HEK293T (cell line): ENCODE results near the gene PHACTR2.

ENCODE experiments used
- CTCF ChIA-PET: fragments of 350-600 bp; formaldehyde crosslinking; extraction: SDS; loops from one replicate; lab custom pipeline; 2021; ENCODE audit warnings: antibody characterized with exemption, inconsistent platforms; lab: Yijun Ruan, JAX
- POLR2A ChIA-PET: fragments of 350-600 bp; formaldehyde crosslinking; extraction: SDS; loops from one replicate; lab custom pipeline; 2020; ENCODE audit warnings: antibody characterized with exemption, inconsistent platforms; lab: Yijun Ruan, JAX
- DNase-seq: peaks from one replicate; pipeline ENCODE4 v3.0.0; 2012; ENCODE audit warnings: mixed read lengths; ENCODE audit errors: extremely low spot score
- ARNT ChIP-seq: fragments of 450-650 bp; IDR thresholded peaks from 2 replicates; pipeline ENCODE4 v1.6.1; 2017; ENCODE audit warnings: mild to moderate bottlenecking
- BHLHE40 ChIP-seq: fragments of 450-650 bp; IDR thresholded peaks from 2 replicates; pipeline ENCODE4 v1.6.1; 2016; ENCODE audit warnings: mild to moderate bottlenecking, moderate library complexity, borderline replicate concordance
- CTBP1 ChIP-seq: fragments of 450-650 bp; IDR thresholded peaks from 2 replicates; pipeline ENCODE4 v1.6.1; 2016; ENCODE audit warnings: borderline replicate concordance
- ELF4 ChIP-seq: fragments of 450-650 bp; IDR thresholded peaks from 2 replicates; pipeline ENCODE4 v1.6.1; 2017; ENCODE audit warnings: antibody characterized with exemption
- FOXA1 ChIP-seq: fragments of 450-650 bp; IDR thresholded peaks from 2 replicates; pipeline ENCODE4 v1.6.1; 2016; ENCODE audit warnings: mild to moderate bottlenecking
- FOXK2 ChIP-seq: fragments of 450-650 bp; IDR thresholded peaks from 2 replicates; pipeline ENCODE4 v1.6.1; 2016; ENCODE audit warnings: mild to moderate bottlenecking
- FOXM1 ChIP-seq: fragments of 450-650 bp; IDR thresholded peaks from 2 replicates; pipeline ENCODE4 v1.6.1; 2017; ENCODE audit warnings: mild to moderate bottlenecking, borderline replicate concordance
- HDGF ChIP-seq: fragments of 450-650 bp; IDR thresholded peaks from 2 replicates; pipeline ENCODE4 v1.6.1; 2017; ENCODE audit warnings: antibody characterized with exemption, borderline replicate concordance
- L3MBTL2 ChIP-seq: fragments of 450-650 bp; conservative IDR thresholded peaks from 2 replicates; pipeline ENCODE4 v1.6.1; 2016; ENCODE audit warnings: mild to moderate bottlenecking
- LEF1 ChIP-seq: fragments of 450-650 bp; IDR thresholded peaks from 2 replicates; pipeline ENCODE4 v1.6.1; 2017; ENCODE audit warnings: mild to moderate bottlenecking, borderline replicate concordance
- NFRKB ChIP-seq: fragments of 450-650 bp; IDR thresholded peaks from 2 replicates; pipeline ENCODE4 v1.6.1; 2016; ENCODE audit warnings: mild to moderate bottlenecking, moderate library complexity
- PKNOX1 ChIP-seq: fragments of 450-650 bp; IDR thresholded peaks from 2 replicates; pipeline ENCODE4 v1.6.1; 2016
- SP1 ChIP-seq: fragments of 450-650 bp; IDR thresholded peaks from 2 replicates; pipeline ENCODE4 v1.6.1; 2017
- SUZ12 ChIP-seq: fragments of 450-650 bp; IDR thresholded peaks from 2 replicates; pipeline ENCODE4 v1.6.1; 2016; ENCODE audit warnings: mild to moderate bottlenecking
- TARDBP ChIP-seq: fragments of 450-650 bp; IDR thresholded peaks from 2 replicates; pipeline ENCODE4 v1.6.1; 2016
- ZNF384 ChIP-seq: fragments of 450-650 bp; IDR thresholded peaks from 2 replicates; pipeline ENCODE4 v1.6.1; 2016

The PHACTR2 gene

GRCh38 chr6:143698759-143699429 is 21.1 kb downstream of the PHACTR2 start:
- no peak for TF ChIP-seq ARNT
- no peak for TF ChIP-seq ZNF384
- TF ChIP-seq HDGF, result no peak
- TF ChIP-seq ELF4, result no peak
- no peak for TF ChIP-seq TARDBP
- TF ChIP-seq FOXK2, result no peak
- TF ChIP-seq L3MBTL2, result no peak
- TF ChIP-seq FOXA1, result no peak
- TF ChIP-seq SUZ12, result no peak
- no peak for TF ChIP-seq BHLHE40
- no peak for TF ChIP-seq CTBP1
- TF ChIP-seq NFRKB, result no peak
- TF ChIP-seq LEF1, result no peak
- TF ChIP-seq FOXM1, result no peak
- no peak for TF ChIP-seq PKNOX1
- TF ChIP-seq SP1, result no peak
- DNase-seq, result peak; percentile 27
- CTCF ChIA-PET, result interaction anchor here (1.1 kb wide), 1 partner anchor 9 kb away, joined by 3 read pairs; no protein-coding TSS in a partner anchor
- POLR2A ChIA-PET, result interaction anchor here (0.6 kb wide), 1 partner anchor 48 kb away, joined by 3 read pairs; no protein-coding TSS in a partner anchor

- ChIA-PET CTCF (interaction anchor here (1.1 kb wide), 1 partner anchor 10 kb away, joined by 3 read pairs; no protein-coding TSS in a partner anchor), POLR2A (interaction anchor here (0.6 kb wide), 1 partner anchor 47 kb away, joined by 3 read pairs; no protein-coding TSS in a partner anchor)
- TF ChIP-seq FOXK2 (no peak), FOXA1 (no peak), CTBP1 (no peak), LEF1 (no peak), FOXM1 (no peak), SUZ12 (no peak), BHLHE40 (no peak), L3MBTL2 (no peak), NFRKB (no peak), TARDBP (no peak)
- DNase-seq, result no peak
These were observed 21.7 kb downstream of the PHACTR2 start for GRCh38 chr6:143699430-143699825.

- CTCF ChIA-PET, result no interaction called here
These were observed 23.1 kb downstream of the PHACTR2 start for GRCh38 chr6:143700684-143701348.

GRCh38 chr6:143701349-143702234 is 23.8 kb downstream of the PHACTR2 start:
- TF ChIP-seq ZNF384 (peak; percentile 82), FOXA1 (no peak)
- POLR2A ChIA-PET, result no interaction called here

More at GRCh38 chr6:143700684-143701348, 23.1 kb downstream of the PHACTR2 start:
- DNase-seq, result no peak
- POLR2A ChIA-PET, result interaction anchor here (0.7 kb wide), 1 partner anchor 24 kb away, joined by 3 read pairs; no protein-coding TSS in a partner anchor
- TF ChIP-seq FOXA1, result no peak
- no peak for TF ChIP-seq FOXM1

GRCh38 chr6:143705569-143705968 is 27.8 kb downstream of the PHACTR2 start:
- POLR2A ChIA-PET, result no interaction called here
- DNase-seq, result no peak
- CTCF ChIA-PET, result no interaction called here
- TF ChIP-seq PKNOX1, result no peak
- TF ChIP-seq HDGF, result no peak
- no peak for TF ChIP-seq L3MBTL2
- TF ChIP-seq FOXA1, result no peak
- no peak for TF ChIP-seq CTBP1
- no peak for TF ChIP-seq ELF4
- no peak for TF ChIP-seq ARNT
- TF ChIP-seq ZNF384, result no peak
- no peak for TF ChIP-seq LEF1
- no peak for TF ChIP-seq SUZ12

More at GRCh38 chr6:143701349-143702234, 23.8 kb downstream of the PHACTR2 start:
- no peak for DNase-seq
- CTCF ChIA-PET, result no interaction called here

- ChIA-PET CTCF (no interaction called here), POLR2A (no interaction called here)
- DNase-seq, result no peak
- TF ChIP-seq L3MBTL2 (no peak), FOXK2 (no peak)
These were observed 29.9 kb downstream of the PHACTR2 start for GRCh38 chr6:143707697-143708096.
